H9 (cell line): ENCODE results near the gene POLR2L. TPM values are rescaled to one million over a fixed set of nuclear protein-coding genes. Genes with fewer than 3 reads are reported as not detected.

ENCODE experiments used
- DNase-seq: peaks from one replicate; pipeline ENCODE4 v3.0.0-alpha.2; 2017
- H2AFZ ChIP-seq: one replicate; pipeline ENCODE4 v1.6.1; 2013; ENCODE audit warnings: mild to moderate bottlenecking, low read length, control low read depth, moderate library complexity
- H2AK5ac ChIP-seq: 2 replicates; pipeline ENCODE4 v1.6.1; 2013; ENCODE audit warnings: low read length, control low read depth, mixed read lengths; ENCODE audit not compliant: insufficient read length
- H2BK120ac ChIP-seq: one replicate; pipeline ENCODE4 v1.6.1; 2013; ENCODE audit warnings: low read depth, mild to moderate bottlenecking, low read length, control low read depth, inconsistent platforms; ENCODE audit not compliant: poor library complexity, severe bottlenecking
- H2BK12ac ChIP-seq: 2 replicates; pipeline ENCODE4 v1.6.1; 2013; ENCODE audit warnings: low read length, control low read depth, mixed read lengths, low read depth; ENCODE audit not compliant: insufficient read length
- H2BK15ac ChIP-seq: 2 replicates; pipeline ENCODE4 v1.6.1; 2013; ENCODE audit warnings: low read depth, low read length, control low read depth
- H2BK20ac ChIP-seq: one replicate; pipeline ENCODE4 v1.6.1; 2013; ENCODE audit warnings: low read depth, mild to moderate bottlenecking, low read length, control low read depth, inconsistent platforms; ENCODE audit not compliant: poor library complexity, severe bottlenecking
- H2BK5ac ChIP-seq: 2 replicates; pipeline ENCODE4 v1.6.1; 2013; ENCODE audit warnings: low read length, control low read depth, mixed read lengths; ENCODE audit not compliant: insufficient read length
- H3K14ac ChIP-seq: 2 replicates; pipeline ENCODE4 v1.6.1; 2013; ENCODE audit warnings: low read length, control low read depth; ENCODE audit not compliant: insufficient read depth
- H3K18ac ChIP-seq: 2 replicates; pipeline ENCODE4 v1.6.1; 2013; ENCODE audit warnings: low read depth, mild to moderate bottlenecking, mixed read lengths, low read length, control low read depth; ENCODE audit not compliant: insufficient read length
- H3K23ac ChIP-seq: 2 replicates; pipeline ENCODE4 v1.6.1; 2013; ENCODE audit warnings: low read length, control low read depth, mixed read lengths, low read depth; ENCODE audit not compliant: insufficient read length
- H3K23me2 ChIP-seq: 2 replicates; pipeline ENCODE4 v1.6.1; 2013; ENCODE audit warnings: low read depth, mild to moderate bottlenecking, mixed read lengths, low read length, control low read depth; ENCODE audit not compliant: insufficient read length, poor library complexity, severe bottlenecking
- H3K27ac ChIP-seq: 2 replicates; pipeline ENCODE4 v1.5.1; 2013; ENCODE audit warnings: low read length, control low read depth, mixed read lengths, low read depth; ENCODE audit not compliant: insufficient read length
- H3K27me3 ChIP-seq: 2 replicates; pipeline ENCODE4 v1.6.1; 2013; ENCODE audit warnings: low read length, control low read depth, inconsistent platforms; ENCODE audit not compliant: insufficient read depth
- H3K4ac ChIP-seq: 2 replicates; pipeline ENCODE4 v1.6.1; 2013; ENCODE audit warnings: low read depth, mild to moderate bottlenecking, control low read depth, inconsistent platforms, low read length, moderate library complexity
- H3K4me1 ChIP-seq: 2 replicates; pipeline ENCODE4 v1.6.1; 2013; ENCODE audit warnings: low read length, control low read depth, inconsistent platforms; ENCODE audit not compliant: insufficient read depth
- H3K4me2 ChIP-seq: 2 replicates; pipeline ENCODE4 v1.6.1; 2013; ENCODE audit warnings: low read length, control low read depth, mixed read lengths; ENCODE audit not compliant: insufficient read length, insufficient read depth
- H3K56ac ChIP-seq: 2 replicates; pipeline ENCODE4 v1.6.1; 2013; ENCODE audit warnings: low read depth, mild to moderate bottlenecking, mixed read lengths, low read length, control low read depth; ENCODE audit not compliant: insufficient read length
- H3K79me1 ChIP-seq: 2 replicates; pipeline ENCODE4 v1.6.1; 2013; ENCODE audit warnings: low read depth, mild to moderate bottlenecking, moderate library complexity, low read length, control low read depth, inconsistent platforms; ENCODE audit not compliant: insufficient read depth, poor library complexity, severe bottlenecking
- H3K79me2 ChIP-seq: 2 replicates; pipeline ENCODE4 v1.6.1; 2013; ENCODE audit warnings: low read length, control low read depth, inconsistent platforms; ENCODE audit not compliant: insufficient read depth
- H3K9ac ChIP-seq: 2 replicates; pipeline ENCODE4 v1.6.1; 2013; ENCODE audit warnings: low read length, control low read depth, mixed read lengths; ENCODE audit not compliant: insufficient read length; ENCODE audit errors: extremely low read depth
- H3K9me3 ChIP-seq: one replicate; pipeline ENCODE4 v1.6.1; 2013; ENCODE audit warnings: low read depth, low read length, inconsistent platforms; ENCODE audit not compliant: control insufficient read depth
- H3T11ph ChIP-seq: one replicate; pipeline ENCODE4 v1.6.1; 2013; ENCODE audit warnings: mild to moderate bottlenecking, low read length, control low read depth, inconsistent platforms
- H4K20me1 ChIP-seq: one replicate; pipeline ENCODE4 v1.6.1; 2013; ENCODE audit not compliant: control insufficient read depth, insufficient read length, insufficient read depth
- H4K5ac ChIP-seq: 2 replicates; pipeline ENCODE4 v1.6.1; 2013; ENCODE audit warnings: low read depth, mild to moderate bottlenecking, mixed read lengths, low read length, control low read depth; ENCODE audit not compliant: insufficient read length
- H4K8ac ChIP-seq: replicated peaks from 2 replicates; pipeline ENCODE4 v1.6.1; 2013; ENCODE audit warnings: low read length, control low read depth, mixed read lengths, low read depth; ENCODE audit not compliant: insufficient read length
- H4K91ac ChIP-seq: 2 replicates; pipeline ENCODE4 v1.6.1; 2013; ENCODE audit warnings: low read depth, mild to moderate bottlenecking, moderate library complexity, mixed read lengths, low read length, control low read depth; ENCODE audit not compliant: insufficient read length
- H3K27ac Mint-ChIP-seq, 3 experiments: 2 replicates in 2 of 3; 3 replicates in 1 of 3; pipeline ENCODE4 v1.8.0; 2020 to 2021; ENCODE audit warnings: mixed read lengths in 3 of 3, mild to moderate bottlenecking in 1 of 3, moderate library complexity in 1 of 3
- H3K27me3 Mint-ChIP-seq: 2 replicates; pipeline ENCODE4 v1.8.0; 2021; ENCODE audit warnings: low read depth, mild to moderate bottlenecking, moderate library complexity, mixed read lengths
- H3K36me3 Mint-ChIP-seq, 3 experiments: 2 replicates in 2 of 3; 3 replicates in 1 of 3; pipeline ENCODE4 v1.8.0; 2020 to 2021; ENCODE audit warnings: low read depth in 3 of 3, mixed read lengths in 3 of 3; ENCODE audit not compliant: insufficient read depth in 1 of 3
- H3K4me1 Mint-ChIP-seq, 2 experiments: 2 replicates each; pipeline ENCODE4 v1.8.0; 2020; ENCODE audit warnings: mixed read lengths in 2 of 2
- H3K4me3 Mint-ChIP-seq, 2 experiments: 2 replicates in 1 of 2; 3 replicates in 1 of 2; pipeline ENCODE4 v1.8.0; 2020 to 2021; ENCODE audit warnings: mild to moderate bottlenecking in 2 of 2, mixed read lengths in 2 of 2, moderate library complexity in 1 of 2
- H3K9me3 Mint-ChIP-seq, 2 experiments: 2 replicates in 1 of 2; 3 replicates in 1 of 2; pipeline ENCODE4 v1.8.0; 2020; ENCODE audit warnings: mild to moderate bottlenecking in 2 of 2, mixed read lengths in 2 of 2, moderate library complexity in 1 of 2
- CTCF ChIP-seq: fragments of 200-600 bp; sonication (generic); conservative IDR thresholded peaks from 3 replicates; pipeline ENCODE4 v1.8.0; 2021; ENCODE audit warnings: antibody characterized with exemption, mild to moderate bottlenecking
- WGBS: extraction: QIAGEN DNeasy Blood & Tissue Kit; methylation state at CpG from one replicate; pipeline ENCODE4 v1.1.7; 2013; ENCODE audit warnings: missing lambda C conversion rate, low lambda C conversion rate, mixed read lengths; ENCODE audit not compliant: insufficient read length; ENCODE audit errors: extremely low coverage; 5-methylcytosine and 5-hydroxymethylcytosine counted together
- total RNA-seq: library from RNA; stranded (reverse); gene quantifications from 2 replicates; pipeline ENCODE4 v1.2.1, GENCODE V29; 2021

POLR2L gene
- total RNA-seq, 1 experiment from 2014 or later: 135 TPM

DNA sequence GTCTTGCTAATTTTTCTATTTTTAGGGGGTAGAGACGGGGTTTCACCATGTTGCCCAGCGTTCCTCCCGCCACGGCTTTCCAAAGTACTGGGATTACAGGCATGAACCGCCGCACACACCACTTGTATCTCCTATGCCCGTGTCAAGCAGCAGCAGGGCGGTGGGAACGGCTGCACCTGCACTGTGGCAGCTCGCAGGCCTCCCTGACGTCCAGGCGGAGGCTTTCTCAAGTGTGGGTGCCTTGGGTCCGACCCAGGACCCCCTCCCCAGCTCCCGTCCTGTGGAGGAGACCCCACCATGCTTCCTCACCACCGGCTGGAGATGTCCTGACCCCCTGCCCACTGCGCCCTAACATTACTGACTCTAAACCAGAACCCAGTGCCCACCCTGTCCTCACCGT, 26.1 kb upstream of the POLR2L start:
- H3K79me1 ChIP-seq: no peaks in the 10 kb centered on the region
- H4K5ac ChIP-seq: no peak overlapping the region
- H2AFZ ChIP-seq: no peak overlapping the region
- no peak for DNase-seq
- H3K4me3 Mint-ChIP-seq: no peak overlapping the region
- no peak overlapping the region for H2BK120ac ChIP-seq
- WGBS: no CpG with 5 or more reads among the region's 17 CpGs
- no peak for TF ChIP-seq CTCF
- no peaks in the 10 kb centered on the region for H3K9me3 Mint-ChIP-seq
- H2BK5ac ChIP-seq: no peak overlapping the region
- no peak overlapping the region for H2BK15ac ChIP-seq
- H3K27me3 ChIP-seq: no peaks in the 10 kb centered on the region
- H3K36me3 Mint-ChIP-seq: peaks cover 5 to 25% (median 19%) of the 10 kb centered on the region in 3 experiments; a peak in 5 of 7 replicates
- peak overlapping the region in 1 of 3 experiments; percentile 24; a peak in 1 of 7 replicates for H3K27ac Mint-ChIP-seq
- H3K18ac ChIP-seq: no peak overlapping the region
- no peak overlapping the region for H4K8ac ChIP-seq
- H2AK5ac ChIP-seq: no peak overlapping the region
- H3K4ac ChIP-seq: no peak overlapping the region
- H3K23ac ChIP-seq: no peak overlapping the region
- H3K9me3 ChIP-seq: no peaks in the 10 kb centered on the region
- H3K4me2 ChIP-seq: no peak overlapping the region
- no peaks in the 10 kb centered on the region for H3K23me2 ChIP-seq
- no peak overlapping the region for H3K9ac ChIP-seq
- H3K14ac ChIP-seq: no peak overlapping the region; the same call in 1 of the 2 replicates
- no peak overlapping the region for H2BK12ac ChIP-seq
- H4K91ac ChIP-seq: no peak overlapping the region
- no peaks in the 10 kb centered on the region for H3K4me1 ChIP-seq
- H3T11ph ChIP-seq: no peak overlapping the region
- H3K56ac ChIP-seq: no peak overlapping the region
- no peak overlapping the region for H3K27ac ChIP-seq
- no peaks in the 10 kb centered on the region for H4K20me1 ChIP-seq
- H2BK20ac ChIP-seq: no peak overlapping the region
- peaks cover 3% of the 10 kb centered on the region; the same call in 1 of the 2 replicates for H3K27me3 Mint-ChIP-seq
- H3K79me2 ChIP-seq: no peaks in the 10 kb centered on the region
- H3K4me1 Mint-ChIP-seq: peaks cover 7 to 14% of the 10 kb centered on the region in 2 experiments
